Left renal pelvis (tissue), 4 donors: ENCODE results near the gene SFI1. TPM values are rescaled to one million over a fixed set of nuclear protein-coding genes. Genes with fewer than 3 reads are reported as not detected.
"Not testable (repeated sequence)": the region's sequence is repeated elsewhere in the genome, so short reads cannot be mapped to it uniquely, and the experiment has no call there.

Experiments
- DNase-seq, 4 donors: peaks; one replicate each; pipeline ENCODE4 v3.0.0-alpha.2; 2013; ENCODE audit warnings: low read depth in 4 of 4, low spot score in 3 of 4
- polyA plus RNA-seq, 4 donors: library from polyadenylated mRNA; unstranded; fragments of 120-200 nt; gene quantifications; one replicate each; pipeline ENCODE4 v1.2.1, GENCODE V29; 2013; ENCODE audit not compliant: insufficient read length in 4 of 4

SFI1 gene
- polyA plus RNA-seq, 4 donors: 17.2 to 49.3 (median 23.6) TPM

DNA sequence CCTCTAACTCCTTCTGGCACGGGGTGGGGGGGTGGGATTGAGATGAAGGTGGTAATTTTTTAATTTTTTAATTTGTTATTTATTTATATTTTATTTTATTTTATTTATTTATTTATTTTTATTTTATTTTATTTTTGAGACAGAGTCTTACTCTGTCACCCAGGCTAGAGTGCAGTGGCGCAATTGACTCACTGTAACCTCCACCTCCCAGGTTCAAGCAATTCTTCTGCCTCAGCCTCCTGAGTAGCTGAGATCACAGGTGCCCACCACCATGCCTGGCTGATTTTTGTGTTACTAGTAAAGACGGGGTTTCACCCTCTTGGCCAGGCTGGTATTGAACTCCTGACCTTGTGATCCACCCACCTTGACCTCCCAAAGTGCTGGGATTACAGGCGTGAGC is 43.8 kb downstream of the SFI1 start:
- DNase-seq: not testable (repeated sequence)

DNA sequence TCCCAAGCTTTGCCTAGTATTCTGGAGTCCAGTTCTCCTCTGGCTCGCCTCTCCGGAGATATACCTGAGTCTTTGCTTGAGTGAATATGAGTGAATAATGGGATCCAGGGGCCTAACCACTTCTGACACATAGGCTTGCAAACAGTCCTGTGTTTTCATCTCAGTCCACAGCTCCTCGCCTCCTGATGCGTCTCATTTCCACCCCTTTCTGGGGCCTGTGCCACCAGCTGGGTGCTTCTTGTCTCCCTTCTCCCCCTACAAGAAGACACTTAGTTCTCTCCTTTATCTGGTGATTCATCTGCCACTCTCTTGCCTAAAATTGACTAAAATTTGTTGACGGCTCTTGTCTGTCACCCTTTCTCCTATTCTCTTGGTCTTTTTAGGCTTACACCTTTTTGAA is 44.6 kb downstream of the SFI1 start:
- no peak for DNase-seq

DNA sequence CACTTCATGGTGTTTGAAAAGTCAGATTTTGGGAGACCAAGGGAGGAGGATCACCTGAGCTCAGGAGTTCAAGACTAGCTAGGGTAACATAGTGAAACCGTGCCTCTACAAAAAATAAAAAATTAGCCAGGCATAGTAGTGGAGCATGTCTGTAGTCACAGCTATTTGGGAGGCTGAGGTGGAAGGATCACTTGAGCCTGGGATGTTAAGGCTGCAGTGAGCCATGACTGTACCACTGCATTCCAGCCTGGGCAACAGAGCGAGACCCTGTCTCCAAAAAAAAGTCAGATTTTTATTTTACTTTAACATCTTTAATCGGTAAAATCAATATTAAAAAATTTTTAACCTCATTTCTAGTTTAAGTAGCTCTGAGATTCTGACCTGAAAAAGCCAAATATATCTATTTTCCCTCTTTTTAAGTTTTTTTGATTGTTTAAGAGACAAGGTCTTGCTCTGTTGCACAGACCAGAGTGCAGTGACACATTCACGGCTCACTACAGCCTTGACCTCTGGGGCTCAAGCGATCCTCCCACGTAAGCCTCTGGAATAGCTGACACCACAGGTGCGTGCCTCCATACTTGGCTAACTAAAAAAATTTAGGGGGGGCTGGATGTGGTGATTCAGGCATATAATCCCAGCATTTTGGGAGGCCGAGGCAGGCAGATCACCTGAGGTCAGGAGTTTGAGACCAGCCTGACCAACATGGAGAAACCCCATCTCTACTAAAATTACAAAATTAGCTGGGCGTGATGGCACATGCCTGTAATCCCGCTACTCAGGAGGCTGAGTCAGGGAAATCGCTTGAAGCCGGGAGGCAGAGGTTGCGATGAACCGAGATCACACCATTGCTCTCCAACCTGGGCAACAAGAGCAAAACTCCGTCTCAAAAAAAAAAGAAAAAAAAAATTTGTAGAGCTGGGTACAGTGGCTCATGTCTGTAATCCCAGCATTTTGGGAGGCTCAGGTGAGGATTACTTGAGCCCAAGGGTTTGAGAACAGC is 48.4 kb downstream of the SFI1 start:
- DNase-seq: no peak

DNA sequence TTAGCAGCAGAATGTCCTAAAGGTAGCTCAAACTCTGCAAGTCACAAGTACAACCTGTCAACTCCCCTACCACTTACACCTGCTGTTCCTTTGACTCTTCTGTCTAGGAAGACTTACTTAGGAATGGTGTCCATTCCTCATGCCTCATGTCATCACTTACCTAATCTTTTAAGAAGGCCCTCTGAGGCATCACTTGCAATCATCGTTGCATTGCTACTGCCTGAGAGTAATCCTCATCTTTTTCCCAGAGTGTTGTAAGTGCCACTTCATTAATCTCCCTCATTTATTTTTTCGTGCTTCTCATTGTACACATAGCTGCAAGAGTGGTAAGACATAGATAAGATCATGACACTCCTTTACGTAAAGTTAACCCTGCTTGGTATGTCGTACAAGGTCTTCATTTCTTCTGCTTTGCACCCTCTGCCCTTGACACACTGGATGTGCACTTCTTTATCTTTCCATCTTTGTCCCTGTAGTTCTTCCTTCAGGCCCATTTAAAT is 54.6 kb downstream of the SFI1 start:
- DNase-seq: no peak

DNA sequence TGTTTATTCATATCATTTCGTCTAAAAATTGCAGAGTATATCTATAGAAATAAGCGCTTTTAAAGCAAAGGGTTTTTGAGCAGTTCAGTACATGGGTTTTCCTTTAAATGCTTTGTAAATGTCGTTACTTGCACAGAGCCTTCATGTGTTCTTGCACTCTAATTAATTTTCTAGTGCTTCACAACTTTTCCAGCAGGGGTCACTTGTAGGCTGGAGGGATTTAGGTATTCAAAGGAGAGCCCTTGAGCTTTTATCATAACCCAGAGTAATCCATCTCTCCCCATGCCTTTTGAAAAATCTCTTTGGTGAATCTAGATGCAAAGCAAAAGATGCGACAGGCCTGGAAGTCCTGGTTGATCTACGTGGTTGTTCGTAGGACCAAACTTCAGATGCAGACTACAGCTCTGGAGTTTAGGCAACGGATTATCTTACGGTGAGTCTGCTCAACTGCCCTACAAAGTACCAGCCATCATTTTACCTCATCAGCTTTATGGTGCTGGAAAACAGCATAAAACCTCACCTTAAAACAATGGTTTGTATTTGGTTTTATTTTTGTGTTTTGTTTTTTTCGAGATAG is 60.4 kb downstream of the SFI1 start:
- DNase-seq: peak in 1 of 4 donors; percentile 22

DNA sequence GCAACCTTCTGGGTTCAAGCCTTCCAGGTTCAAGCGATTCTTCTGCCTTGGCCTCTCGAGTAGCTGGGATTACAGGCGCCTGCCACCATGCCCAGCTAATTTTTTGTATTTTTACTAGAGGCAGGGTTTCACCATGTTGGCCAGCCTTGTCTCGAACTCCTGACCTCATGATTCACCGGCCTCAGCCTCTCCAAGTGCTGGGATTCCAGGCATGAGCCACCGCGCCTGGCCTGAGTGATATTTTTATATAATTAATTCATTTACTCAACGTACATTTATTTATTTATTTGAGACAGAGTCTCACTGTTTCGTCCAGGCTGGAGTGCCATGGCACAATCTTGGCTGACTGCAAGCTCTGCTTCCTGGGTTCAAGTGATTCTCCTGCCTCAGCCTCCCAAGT is 62.2 kb downstream of the SFI1 start:
- DNase-seq: not testable (repeated sequence)

DNA sequence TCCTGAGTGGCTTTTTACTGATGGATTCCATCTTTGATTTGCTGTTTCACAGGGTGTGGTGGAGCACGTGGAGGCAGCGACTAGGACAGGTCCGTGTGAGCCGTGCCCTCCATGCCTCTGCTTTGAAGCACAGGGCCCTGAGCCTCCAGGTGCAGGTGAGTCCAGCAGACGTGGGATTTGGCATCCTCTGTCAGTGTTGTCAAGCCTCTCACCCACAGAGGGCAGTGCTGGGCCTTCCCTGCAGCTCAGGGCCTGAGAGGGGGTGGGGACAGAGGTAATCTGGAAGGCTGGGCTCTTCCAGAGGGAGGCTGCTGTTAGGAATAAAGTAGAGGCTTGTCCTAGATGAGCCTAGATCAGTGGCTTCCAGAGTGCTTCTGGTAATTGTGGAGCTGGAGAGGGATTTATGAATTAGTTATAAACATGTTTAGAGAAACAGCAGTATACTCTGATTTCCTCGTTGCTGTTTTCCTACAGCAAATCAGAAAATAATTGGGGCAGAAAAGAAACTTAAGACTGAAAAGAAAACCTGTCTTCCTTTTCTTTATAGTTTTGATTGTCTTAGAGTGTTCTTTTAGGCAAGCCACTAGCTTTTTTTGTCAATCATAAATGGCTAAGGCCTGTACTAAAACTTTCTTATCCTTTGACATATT is 65.0 kb downstream of the SFI1 start:
- DNase-seq: peak; percentile 35 to 55 (median 52)

DNA sequence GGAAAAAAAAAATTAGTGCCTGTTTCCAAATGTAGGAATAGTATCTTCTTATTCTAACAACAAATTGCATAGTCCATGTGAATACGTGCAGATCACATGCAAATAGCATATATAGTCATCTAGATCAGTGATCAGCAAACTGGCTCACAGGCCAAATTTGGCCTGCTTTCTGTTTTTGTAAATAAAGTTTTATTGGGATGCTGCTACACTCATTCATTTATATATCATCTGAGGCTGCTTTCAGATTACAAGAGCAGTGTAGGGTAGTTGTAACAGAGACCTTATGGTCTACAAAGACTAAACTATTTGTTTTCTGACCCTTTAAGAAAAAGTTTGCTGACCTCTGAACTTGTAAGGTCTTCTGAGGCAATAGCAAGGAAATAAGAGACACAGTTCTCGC is 65.6 kb downstream of the SFI1 start:
- no peak for DNase-seq

DNA sequence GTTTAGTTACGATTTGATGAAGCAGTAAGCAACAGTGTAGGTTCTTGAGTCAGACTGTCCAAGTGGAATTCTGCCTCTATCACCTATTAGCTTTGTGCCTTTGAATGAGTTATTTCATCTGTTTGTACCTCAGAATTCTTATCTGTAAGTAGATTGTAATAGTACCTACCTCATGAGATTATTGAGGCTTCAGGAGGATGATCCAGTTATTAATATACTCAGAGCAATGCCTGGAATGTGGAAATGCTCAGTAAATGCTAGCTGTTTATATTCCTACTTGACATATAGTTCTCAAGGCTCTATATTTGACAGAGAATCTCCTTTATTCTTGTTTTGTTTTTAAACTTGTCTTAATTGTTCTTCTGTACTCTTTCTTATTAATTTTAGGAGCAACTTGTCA is 70.1 kb downstream of the SFI1 start:
- DNase-seq: no peak

DNA sequence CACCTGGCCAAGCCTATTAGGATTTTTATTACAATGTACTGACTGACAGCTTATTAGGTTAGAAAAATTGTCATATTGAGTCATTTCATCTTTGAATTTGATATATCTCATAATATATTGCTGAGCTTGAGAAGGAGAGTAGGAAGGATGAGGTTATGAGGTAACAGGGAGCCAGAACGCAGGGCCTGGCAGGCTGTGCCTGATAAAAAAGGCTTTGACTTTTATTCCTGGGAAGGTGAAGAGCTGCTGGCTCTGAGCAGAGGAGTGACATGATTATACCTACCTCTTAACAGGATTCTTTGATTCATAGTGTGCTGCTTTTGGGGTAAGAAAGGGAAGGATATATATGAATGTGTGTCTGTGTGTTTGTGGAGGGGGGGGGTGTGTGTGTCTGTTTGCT is 70.9 kb downstream of the SFI1 start:
- DNase-seq: no peak

DNA sequence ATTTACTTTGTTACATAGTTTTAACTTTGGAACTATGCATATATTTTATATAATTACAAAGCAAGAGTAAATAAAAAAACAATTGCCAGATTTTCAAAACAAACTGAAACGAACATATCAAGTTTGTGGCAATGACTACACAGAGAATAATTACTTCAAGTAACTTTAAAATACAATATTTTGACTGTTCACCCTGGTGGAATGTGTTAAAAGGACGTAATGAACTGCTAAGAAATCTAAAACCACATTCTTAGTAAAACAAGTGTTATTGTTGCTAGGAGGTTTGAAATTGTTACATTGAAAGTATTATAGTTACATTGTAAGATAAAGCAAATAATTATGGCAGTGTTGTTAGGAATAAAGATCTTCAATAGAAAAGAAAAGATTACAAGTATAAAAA is 71.4 kb downstream of the SFI1 start:
- no peak for DNase-seq

DNA sequence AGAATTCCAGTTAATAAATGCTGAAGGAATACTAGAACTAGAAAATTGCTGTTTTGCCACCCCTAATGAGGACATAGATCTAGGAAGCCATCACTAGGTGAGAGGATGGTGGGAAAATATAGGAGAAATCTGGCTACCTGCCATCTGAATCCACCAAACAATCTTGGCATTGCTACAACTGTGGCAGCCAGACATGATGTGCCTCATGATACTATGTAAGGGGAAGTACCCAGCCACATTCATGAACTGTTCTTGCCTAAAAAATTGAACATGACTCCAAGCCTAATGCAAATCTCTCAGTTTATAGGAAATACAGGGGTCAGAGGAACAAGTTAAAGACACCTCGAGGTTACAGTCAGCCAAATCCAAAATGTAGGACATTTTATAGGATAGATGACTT is 72.8 kb downstream of the SFI1 start:
- DNase-seq: no peak

DNA sequence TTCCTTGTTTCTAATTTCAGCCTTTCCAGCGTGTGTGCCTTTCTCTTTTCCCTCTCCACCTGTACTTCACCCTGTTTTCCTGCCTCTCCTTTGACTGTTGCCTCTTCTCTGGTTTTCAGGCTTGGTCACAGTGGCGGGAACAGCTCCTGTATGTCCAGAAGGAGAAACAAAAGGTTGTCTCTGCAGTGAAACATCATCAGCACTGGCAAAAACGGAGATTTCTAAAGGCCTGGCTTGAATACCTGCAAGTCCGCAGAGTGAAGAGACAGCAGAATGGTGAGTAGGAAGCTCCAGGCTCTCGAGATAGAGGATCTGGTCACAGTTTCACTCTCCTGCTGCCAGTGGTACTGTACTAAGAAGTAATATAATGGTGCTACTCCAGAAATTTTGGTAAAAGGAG is 76.6 kb downstream of the SFI1 start:
- no peak for DNase-seq

DNA sequence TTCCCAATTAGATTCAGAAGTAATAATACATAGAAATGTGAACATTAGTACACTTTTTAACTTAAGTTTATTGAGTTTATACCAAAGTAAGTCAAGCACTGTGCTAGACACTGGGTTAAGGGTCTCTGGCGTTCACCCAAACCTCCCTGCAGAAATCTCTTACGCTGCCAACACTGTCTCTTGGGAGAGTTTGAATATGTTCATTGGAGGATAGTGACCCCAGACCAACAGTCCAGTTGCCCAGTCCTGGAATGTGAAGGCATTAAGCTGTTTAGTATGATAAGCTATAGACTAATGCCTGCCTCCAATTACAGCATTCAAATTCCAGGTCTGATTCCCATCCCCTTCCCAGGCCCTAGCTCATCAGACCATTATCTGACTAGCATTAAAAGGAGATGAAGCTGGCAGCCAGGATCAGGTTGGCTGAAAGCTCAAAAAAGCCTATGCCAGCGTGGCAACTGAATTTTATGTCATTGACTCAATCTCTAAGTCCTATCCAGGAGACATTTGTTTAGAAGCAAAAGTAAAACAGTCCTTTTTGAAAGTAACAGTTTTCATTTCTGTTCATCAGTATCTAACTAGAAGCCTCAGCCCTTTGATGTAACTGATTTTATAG is 77.8 kb downstream of the SFI1 start:
- DNase-seq: no peak

DNA sequence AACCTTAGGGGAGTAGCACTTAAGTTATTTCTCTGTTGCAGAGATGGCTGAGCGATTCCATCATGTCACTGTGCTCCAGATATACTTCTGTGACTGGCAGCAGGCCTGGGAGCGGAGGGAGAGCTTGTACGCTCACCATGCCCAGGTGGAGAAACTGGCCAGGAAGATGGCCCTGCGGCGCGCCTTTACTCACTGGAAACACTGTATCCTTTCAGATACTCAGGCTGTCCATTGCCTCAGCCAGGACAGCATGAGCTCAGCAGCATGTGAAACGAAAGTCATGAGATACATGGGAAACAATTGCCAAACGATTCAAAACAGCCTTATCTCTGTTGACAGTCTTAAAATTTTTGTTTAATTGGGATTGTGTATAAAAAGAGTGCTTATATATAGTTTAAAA is 78.9 kb downstream of the SFI1 start:
- DNase-seq: no peak

DNA sequence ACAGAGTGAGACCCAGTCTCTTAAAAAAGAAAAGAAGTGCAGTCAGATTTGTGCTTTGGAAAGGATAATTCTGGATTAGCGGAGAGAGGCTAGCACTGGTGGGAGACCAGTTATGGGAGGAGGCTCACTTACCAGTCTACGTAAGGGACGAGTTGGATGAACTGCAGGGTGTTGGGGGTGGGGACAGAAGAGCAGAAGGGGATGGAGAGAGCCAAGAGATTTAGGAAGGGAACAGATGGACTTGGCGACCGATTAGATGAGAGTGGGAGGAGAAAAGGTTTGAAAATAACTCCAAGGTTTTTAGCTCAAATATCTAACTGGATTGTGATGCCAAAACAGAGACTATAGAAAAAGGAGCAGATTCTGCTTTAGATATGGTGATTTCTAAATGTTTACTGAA is 81.4 kb downstream of the SFI1 start:
- no peak for DNase-seq

DNA sequence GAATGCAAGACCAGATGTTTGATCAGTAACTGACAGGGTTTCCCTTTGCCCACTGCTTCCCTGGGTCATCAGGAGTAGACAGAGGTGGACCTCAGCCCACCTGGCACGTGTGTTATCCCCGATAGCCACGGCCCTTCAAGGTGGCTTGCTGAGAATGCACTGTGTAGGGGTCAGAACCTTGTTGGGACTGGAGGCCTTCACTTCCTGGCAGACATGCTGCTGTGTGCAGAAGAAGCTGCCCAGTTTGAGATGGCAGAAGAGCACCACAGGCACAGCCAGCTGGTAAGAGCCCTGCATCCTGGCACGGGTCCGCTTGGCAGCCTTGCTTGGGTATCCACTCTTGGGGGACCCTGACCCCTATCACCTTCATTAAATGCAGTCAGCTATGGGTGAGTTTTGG is 81.8 kb downstream of the SFI1 start:
- no peak for DNase-seq

DNA sequence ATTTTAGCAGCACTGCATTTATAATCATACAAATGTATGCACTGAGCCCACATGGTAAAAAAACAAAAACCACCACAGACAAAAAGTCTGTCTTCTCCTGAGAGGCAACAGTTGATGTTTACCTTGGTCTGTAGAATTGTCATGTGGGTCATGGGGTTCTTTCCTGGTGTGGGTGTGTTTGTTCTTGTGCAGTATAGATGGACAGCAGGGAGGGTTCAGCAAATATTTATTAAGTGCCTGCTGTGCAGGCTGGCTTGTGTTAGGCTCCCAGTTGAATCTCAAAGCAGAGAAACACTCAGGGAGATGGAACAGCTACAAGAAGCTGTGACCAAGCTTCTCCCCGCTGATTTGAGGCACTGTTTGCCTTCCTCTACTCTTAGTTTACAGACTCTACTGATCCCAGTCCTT is 83.5 kb downstream of the SFI1 start:
- DNase-seq: no peak

DNA sequence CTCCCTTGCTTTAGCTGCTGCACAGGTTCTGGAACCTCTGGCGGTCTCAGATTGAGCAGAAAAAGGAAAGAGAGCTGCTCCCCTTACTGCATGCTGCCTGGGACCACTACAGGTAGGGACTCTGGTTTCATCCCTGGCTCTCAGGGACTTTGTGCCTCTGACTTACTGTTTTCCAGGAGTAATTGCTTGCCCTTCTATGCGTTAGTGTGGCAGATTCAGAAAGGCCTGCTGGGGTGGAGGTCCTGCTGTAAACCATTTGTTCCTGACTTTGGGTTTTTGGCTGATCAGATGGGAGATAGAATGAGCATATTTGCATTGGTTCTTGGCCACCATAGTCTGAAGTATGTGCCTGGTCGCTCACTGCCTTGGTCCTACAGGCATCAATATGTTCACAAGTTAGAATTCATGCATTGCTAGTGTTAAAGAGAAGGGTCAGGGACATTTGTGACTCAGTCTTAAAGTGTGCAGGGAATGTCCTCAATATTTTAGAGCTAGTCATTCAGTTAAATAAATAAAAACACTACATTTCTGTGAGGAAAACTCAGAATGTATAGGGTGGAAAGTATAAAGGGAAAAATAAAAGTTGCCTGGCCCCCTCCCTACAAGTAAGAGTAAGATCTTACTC is 87.6 kb downstream of the SFI1 start:
- DNase-seq: no peak

DNA sequence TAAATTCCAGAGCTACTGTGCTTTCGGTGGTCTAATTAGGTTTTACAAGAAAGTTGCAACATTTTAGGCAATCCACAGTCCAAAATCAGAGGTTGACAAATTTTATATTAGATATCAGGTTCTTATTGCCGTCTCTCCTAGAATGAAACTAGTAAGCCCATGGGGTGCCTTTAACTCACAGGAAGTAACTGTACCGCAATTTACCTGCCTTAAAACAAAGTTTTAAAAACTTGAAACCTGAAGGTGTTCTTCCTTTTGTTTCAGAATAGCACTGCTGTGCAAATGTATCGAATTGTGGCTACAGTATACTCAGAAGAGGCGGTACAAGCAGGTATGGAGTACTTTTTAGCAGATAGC is 88.4 kb downstream of the SFI1 start:
- no peak for DNase-seq
